ENCODE data around the gene MCUR1. TPM values are rescaled to one million over a fixed set of nuclear protein-coding genes. Genes with fewer than 3 reads are reported as not detected.

MCUR1 gene
- polyA plus RNA-seq, 2 of the 4 experiments (the other 2 are of a cell fraction): 11.6 to 15.6 TPM

DNA sequence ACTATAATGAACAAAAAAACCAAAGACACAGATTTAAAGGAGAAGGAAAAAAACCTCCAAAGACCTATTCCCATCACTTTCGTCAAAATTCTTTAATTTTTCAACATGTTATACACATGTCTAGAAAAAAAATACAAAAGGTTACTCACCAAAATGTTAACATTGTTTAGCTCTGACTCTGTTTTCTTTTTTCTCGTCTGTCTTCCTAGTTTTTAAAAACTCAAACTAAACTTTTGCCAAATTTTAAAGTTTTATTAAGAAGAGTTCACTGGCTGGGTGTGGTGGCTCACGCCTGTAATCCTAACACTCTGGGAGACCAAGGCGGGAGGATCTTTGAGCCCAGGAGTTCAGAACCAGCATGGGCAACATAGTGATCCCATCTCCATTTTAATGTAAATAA, 10.8 kb downstream of the MCUR1 start:
- H3K9me3 ChIP-seq: no peaks in the 10 kb centered on the region
- ATAC-seq: no peak
- DNase-seq (ENCODE audit: low read depth in 1 of 2, low spot score in 1 of 2): no peak
- ChIA-PET CTCF (interaction anchor here (1.1 to 1.5 kb wide), 2 partner anchors 8 to 9 kb away, joined by 4 to 5 read pairs; no protein-coding TSS in a partner anchor), POLR2A (no interaction called here)
- 88% methylated on average over 4 of the region's 4 CpGs for WGBS (ENCODE audit: missing lambda C conversion rate)
- H3K4me3 ChIP-seq: no peak overlapping the region
- no peak for FAIRE-seq
- H3K4me1 ChIP-seq: no peaks in the 10 kb centered on the region
- H3K27ac ChIP-seq: no peak overlapping the region
- TF ChIP-seq KDM1A (IDR thresholded peaks at IDR 0.05; ENCODE audit: low read depth): no peak
- TF ChIP-seq FOXS1 (CRISPR knock-in tag; IDR thresholded peaks at IDR 0.05): no peak
- no peak for TF ChIP-seq ESRRA (IDR thresholded peaks at IDR 0.05; ENCODE audit: borderline replicate concordance, low read length)
- TF ChIP-seq HDAC2 (IDR thresholded peaks at IDR 0.05): no peak
- TF ChIP-seq MAFK (IDR thresholded peaks at IDR 0.05; ENCODE audit: partially characterized antibody): no peak
- TF ChIP-seq RAD21 (conservative IDR thresholded peaks at IDR 0.05 in 1 of 2, IDR thresholded peaks at IDR 0.05 in 1 of 2): no peak
- TF ChIP-seq, protein P1, sequence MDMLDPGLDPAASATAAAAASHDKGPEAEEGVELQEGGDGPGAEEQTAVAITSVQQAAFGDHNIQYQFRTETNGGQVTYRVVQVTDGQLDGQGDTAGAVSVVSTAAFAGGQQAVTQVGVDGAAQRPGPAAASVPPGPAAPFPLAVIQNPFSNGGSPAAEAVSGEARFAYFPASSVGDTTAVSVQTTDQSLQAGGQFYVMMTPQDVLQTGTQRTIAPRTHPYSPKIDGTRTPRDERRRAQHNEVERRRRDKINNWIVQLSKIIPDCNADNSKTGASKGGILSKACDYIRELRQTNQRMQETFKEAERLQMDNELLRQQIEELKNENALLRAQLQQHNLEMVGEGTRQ (IDR thresholded peaks at IDR 0.05): no peak
- TF ChIP-seq, protein P2, sequence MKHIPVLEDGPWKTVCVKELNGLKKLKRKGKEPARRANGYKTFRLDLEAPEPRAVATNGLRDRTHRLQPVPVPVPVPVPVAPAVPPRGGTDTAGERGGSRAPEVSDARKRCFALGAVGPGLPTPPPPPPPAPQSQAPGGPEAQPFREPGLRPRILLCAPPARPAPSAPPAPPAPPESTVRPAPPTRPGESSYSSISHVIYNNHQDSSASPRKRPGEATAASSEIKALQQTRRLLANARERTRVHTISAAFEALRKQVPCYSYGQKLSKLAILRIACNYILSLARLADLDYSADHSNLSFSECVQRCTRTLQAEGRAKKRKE (CRISPR knock-in tag; IDR thresholded peaks at IDR 0.05; ENCODE audit: low read depth): no peak
- TF ChIP-seq NR3C1 (IDR thresholded peaks at IDR 0.05): no peak
- no peak for TF ChIP-seq BHLHE40 (IDR thresholded peaks at IDR 0.05; ENCODE audit: low read depth, low read length)
- TF ChIP-seq MAX (IDR thresholded peaks at IDR 0.05): no peak
- no peak for TF ChIP-seq EHF (CRISPR knock-in tag; IDR thresholded peaks at IDR 0.05)
- no peak for TF ChIP-seq ZSCAN20 (CRISPR knock-in tag; IDR thresholded peaks at IDR 0.05)
- TF ChIP-seq POLR2A (IDR thresholded peaks at IDR 0.05; ENCODE audit: low read length): no peak
- no peak for TF ChIP-seq ZC3H11A (IDR thresholded peaks at IDR 0.05)
- no peak for TF ChIP-seq JUNB (IDR thresholded peaks at IDR 0.05)
- TF ChIP-seq KDM5A (IDR thresholded peaks at IDR 0.05): no peak
- H3K4me2 ChIP-seq: no peak overlapping the region

- H3K9me3 ChIP-seq: no peaks in the 10 kb centered on the region
- CTCF ChIA-PET: no interaction called here
- no peak overlapping the region for H3K4me2 ChIP-seq
- no peak overlapping the region for H3K4me3 ChIP-seq
- no peak for FAIRE-seq
- H3K4me1 ChIP-seq: no peaks in the 10 kb centered on the region
- TF ChIP-seq HEYL (CRISPR knock-in tag; IDR thresholded peaks at IDR 0.05) (no peak), MAFK (IDR thresholded peaks at IDR 0.05; ENCODE audit: partially characterized antibody) (peak; percentile 52), TP53 (CRISPR knock-in tag; IDR thresholded peaks at IDR 0.05) (no peak), NR3C1 (IDR thresholded peaks at IDR 0.05) (no peak)
- ATAC-seq: no peak
- H3K27ac ChIP-seq: no peak overlapping the region
- DNase-seq (ENCODE audit: low read depth in 1 of 2, low spot score in 1 of 2): no peak
- 87% methylated on average over 3 of the region's 3 CpGs for WGBS (ENCODE audit: missing lambda C conversion rate)
- POLR2A ChIA-PET: no interaction called here
These were observed 13.7 kb downstream of the MCUR1 start for GRCh38 chr6:13800615-13801014.

DNA sequence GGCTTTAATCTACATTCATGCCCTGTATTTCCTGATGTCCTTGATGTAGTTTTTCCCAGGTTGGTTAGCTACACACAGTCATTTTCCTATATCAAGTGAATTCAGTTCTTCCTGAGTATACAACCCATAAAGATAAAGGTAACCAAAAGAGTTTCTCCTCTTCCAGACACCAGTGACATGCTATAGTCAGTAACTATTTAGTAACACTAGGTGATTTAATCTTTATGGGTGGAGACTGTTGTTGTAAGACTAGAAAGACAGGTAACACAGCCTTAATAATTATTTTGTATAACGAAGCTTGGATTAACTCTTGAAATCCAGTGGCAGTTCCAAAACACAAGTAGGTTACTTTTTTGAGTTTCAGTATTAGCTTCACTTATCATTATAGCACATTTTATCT, 17.6 kb downstream of the MCUR1 start:
- Histone ChIP-seq H3K4me2 (no peak overlapping the region), H3K27ac (no peak overlapping the region), H3K4me3 (no peak overlapping the region), H3K4me1 (peaks cover 11% of the 10 kb centered on the region; the same call in 2 of the 3 replicates), H3K9me3 (no peaks in the 10 kb centered on the region)
- no peak for TF ChIP-seq POLR2A (IDR thresholded peaks at IDR 0.05; ENCODE audit: low read length)
- no peak for TF ChIP-seq HOXA7 (CRISPR knock-in tag; IDR thresholded peaks at IDR 0.05)
- no peak for TF ChIP-seq HMGXB4 (CRISPR knock-in tag; IDR thresholded peaks at IDR 0.05; ENCODE audit: borderline replicate concordance)
- TF ChIP-seq MAFK (IDR thresholded peaks at IDR 0.05; ENCODE audit: partially characterized antibody): no peak
- TF ChIP-seq FOXS1 (CRISPR knock-in tag; IDR thresholded peaks at IDR 0.05): no peak
- TF ChIP-seq CHD4 (IDR thresholded peaks at IDR 0.05; ENCODE audit: borderline replicate concordance): no peak
- no peak for TF ChIP-seq CEBPB (IDR thresholded peaks at IDR 0.05)
- TF ChIP-seq SMC3 (IDR thresholded peaks at IDR 0.05): no peak
- TF ChIP-seq GATA3 (IDR thresholded peaks at IDR 0.05; ENCODE audit: borderline replicate concordance): no peak
- no peak for TF ChIP-seq HEYL (CRISPR knock-in tag; IDR thresholded peaks at IDR 0.05)
- TF ChIP-seq EHMT2 (IDR thresholded peaks at IDR 0.05; ENCODE audit: low read depth): no peak
- TF ChIP-seq RAD21 (conservative IDR thresholded peaks at IDR 0.05 in 1 of 2, IDR thresholded peaks at IDR 0.05 in 1 of 2): no peak
- ChIA-PET POLR2A (interaction anchor here (0.6 kb wide), 1 partner anchor 283 kb away, joined by 3 read pairs; no protein-coding TSS in a partner anchor), CTCF (interaction anchor here (0.7 kb wide), 1 partner anchor 1827 kb away, joined by 4 read pairs; no protein-coding TSS in a partner anchor)
- FAIRE-seq: no peak
- DNase-seq (ENCODE audit: low read depth in 1 of 2, low spot score in 1 of 2): no peak
- no peak for ATAC-seq
- 100% methylated on average over 1 of the region's 1 CpG for WGBS (ENCODE audit: missing lambda C conversion rate)

Measured in A549 (cell line).